Neural cell (in vitro differentiated cells): Measurements from ENCODE around the gene ZMAT5.

Experiments used
- POLR2AphosphoS5 ChIP-seq: IDR thresholded peaks from 2 replicates; pipeline ENCODE4 v1.6.1; 2012
- RAD21 ChIP-seq: fragments of 450-650 bp; conservative IDR thresholded peaks from 2 replicates; pipeline ENCODE4 v1.6.1; 2014; ENCODE audit warnings: antibody characterized with exemption, mild to moderate bottlenecking, moderate library complexity

- TF ChIP-seq RAD21 (no peak), POLR2AphosphoS5 (no peak)
Observed at GRCh38 chr22:29693671-29694070, 73.1 kb downstream of the ZMAT5 start.
